BLaER1 (cell line): ENCODE results near the gene LCLAT1.

Experiments
- H3K27ac ChIP-seq: shearing (Covaris generic); formaldehyde crosslinking; 2 replicates; pipeline ENCODE4 v1.8.1; 2022
- H3K27me3 ChIP-seq: shearing (Covaris generic); formaldehyde crosslinking; 2 replicates; pipeline ENCODE4 v1.8.1; 2022
- H3K36me3 ChIP-seq: shearing (Covaris generic); formaldehyde crosslinking; 2 replicates; pipeline ENCODE4 v1.8.1; 2022
- H3K4me1 ChIP-seq: shearing (Covaris generic); formaldehyde crosslinking; 2 replicates; pipeline ENCODE4 v1.8.1; 2022
- H3K4me2 ChIP-seq: shearing (Covaris generic); formaldehyde crosslinking; 2 replicates; pipeline ENCODE4 v1.8.1; 2022
- H3K4me3 ChIP-seq: shearing (Covaris generic); formaldehyde crosslinking; 2 replicates; pipeline ENCODE4 v1.8.1; 2022
- H3K9ac ChIP-seq: shearing (Covaris generic); formaldehyde crosslinking; 2 replicates; pipeline ENCODE4 v1.8.1; 2022
- H3K9me3 ChIP-seq: shearing (Covaris generic); formaldehyde crosslinking; 2 replicates; pipeline ENCODE4 v1.8.1; 2022
- H4K20me1 ChIP-seq: shearing (Covaris generic); formaldehyde crosslinking; 2 replicates; pipeline ENCODE4 v1.8.1; 2022
- Cebpa-rat ChIP-seq: shearing (Covaris generic); IDR thresholded peaks from 2 replicates; pipeline ENCODE4 v1.8.1; 2022

LCLAT1 gene

DNA sequence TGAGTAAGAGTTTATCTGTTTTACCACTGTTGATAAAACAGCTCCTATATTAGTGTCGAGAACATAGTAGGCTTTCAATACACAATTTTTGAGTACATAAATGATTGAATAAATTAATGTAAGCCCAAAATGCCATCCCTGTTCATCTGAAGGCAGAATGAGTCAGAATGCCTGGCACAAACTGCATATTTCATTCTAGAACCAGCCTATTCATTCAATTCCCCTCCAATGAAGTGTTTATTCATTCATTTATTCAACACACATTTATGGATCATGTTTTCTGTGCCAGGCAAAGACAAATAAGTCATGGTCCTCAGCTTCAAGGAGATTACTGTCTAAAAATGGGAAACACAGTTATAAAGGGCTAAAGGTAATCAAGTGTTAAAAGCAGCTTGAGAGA is 22.8 kb upstream of the LCLAT1 start:
- H3K4me1 ChIP-seq = peaks cover 31% of the 10 kb centered on the region
- no peaks in the 10 kb centered on the region for H3K9me3 ChIP-seq
- H3K36me3 ChIP-seq = no peaks in the 10 kb centered on the region
- no peak overlapping the region for H3K9ac ChIP-seq
- H4K20me1 ChIP-seq = no peaks in the 10 kb centered on the region
- H3K4me3 ChIP-seq = no peak overlapping the region
- TF ChIP-seq Cebpa-rat = no peak
- H3K4me2 ChIP-seq = no peak overlapping the region
- H3K27ac ChIP-seq = no peak overlapping the region
- H3K27me3 ChIP-seq = no peaks in the 10 kb centered on the region

DNA sequence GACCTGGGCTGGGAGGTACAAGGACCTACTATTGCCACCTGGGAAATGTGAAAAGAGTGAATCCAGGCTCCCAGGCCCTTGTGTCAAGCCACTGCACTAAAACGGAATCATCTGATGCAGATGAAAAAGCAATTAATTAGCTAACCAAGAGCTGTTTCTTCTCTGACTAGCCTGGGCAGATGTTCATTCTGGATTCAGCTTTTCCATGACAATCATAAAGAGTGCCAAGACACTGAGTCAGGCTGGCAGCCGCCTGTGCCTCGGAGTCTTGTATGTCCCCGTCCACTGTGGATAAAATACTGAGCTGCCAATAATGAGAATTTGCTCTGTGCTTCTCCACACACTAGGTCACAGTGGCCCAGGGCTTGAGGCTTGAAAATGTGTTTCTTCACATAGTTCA is 21.7 kb upstream of the LCLAT1 start:
- Histone ChIP-seq H3K27ac (no peak overlapping the region), H3K9me3 (no peaks in the 10 kb centered on the region), H3K27me3 (no peaks in the 10 kb centered on the region), H4K20me1 (no peaks in the 10 kb centered on the region), H3K4me1 (peaks cover 31% of the 10 kb centered on the region), H3K4me2 (no peak overlapping the region), H3K4me3 (no peak overlapping the region), H3K36me3 (no peaks in the 10 kb centered on the region), H3K9ac (no peak overlapping the region)
- TF ChIP-seq Cebpa-rat = no peak

DNA sequence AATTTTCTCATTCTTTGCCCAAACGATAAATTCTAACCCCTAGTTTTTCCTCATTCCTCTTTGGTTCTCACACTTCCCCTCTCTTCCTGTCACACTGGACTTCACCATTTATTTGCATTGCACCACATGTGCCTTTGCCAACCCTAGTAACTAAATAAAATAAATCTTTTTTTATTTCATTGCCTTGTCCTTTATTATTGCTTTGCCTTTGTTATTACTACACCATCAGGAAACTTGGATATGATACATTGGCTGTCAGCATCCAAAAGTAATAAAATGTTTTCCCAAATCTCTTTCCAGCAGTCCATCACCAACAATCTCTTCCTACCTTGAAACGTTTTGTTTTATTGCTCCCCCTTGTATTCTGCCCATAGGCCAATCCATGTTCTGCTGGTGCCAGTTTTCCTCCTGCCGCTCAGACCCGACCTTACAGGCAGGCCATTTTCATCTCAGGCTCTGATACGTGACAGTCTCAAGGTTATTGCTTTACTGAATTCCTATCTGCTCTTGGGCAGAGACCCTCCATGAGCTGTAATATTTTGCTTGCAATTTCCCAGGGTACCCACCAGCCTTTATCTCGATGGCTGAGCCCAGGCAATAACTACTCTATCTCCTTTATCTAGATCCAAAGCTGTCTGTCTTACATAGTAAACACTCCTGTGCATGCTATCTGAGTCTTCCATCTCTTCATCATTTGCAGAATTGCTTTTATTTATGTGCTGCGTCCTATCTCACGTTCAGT is 19.3 kb upstream of the LCLAT1 start:
- Histone ChIP-seq H3K4me3 (no peak overlapping the region), H3K9ac (no peak overlapping the region)

DNA sequence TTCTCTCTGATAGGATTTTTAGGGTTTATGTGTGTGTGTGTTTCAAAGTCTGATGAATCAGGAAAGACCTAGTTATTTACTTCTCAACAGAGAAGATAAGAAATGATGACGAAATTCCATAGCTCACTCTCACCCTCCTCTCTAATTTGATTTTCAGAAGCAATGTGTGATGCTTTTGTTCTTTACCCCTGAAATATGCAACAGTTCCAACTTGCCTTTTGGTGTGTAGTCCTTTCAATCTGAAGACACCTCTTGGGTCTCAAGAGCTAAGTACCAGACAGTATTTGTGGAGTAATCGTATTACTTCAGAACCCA is 18.7 kb upstream of the LCLAT1 start:
- TF ChIP-seq Cebpa-rat = no peak
- no peaks in the 10 kb centered on the region for H3K9me3 ChIP-seq

More for the DNA sequence above, 19.3 kb upstream of the LCLAT1 start:
- peaks cover 9% of the 10 kb centered on the region for H3K4me1 ChIP-seq
- no peak for TF ChIP-seq Cebpa-rat
- H3K36me3 ChIP-seq = no peaks in the 10 kb centered on the region
- H3K4me2 ChIP-seq = no peak overlapping the region
- no peaks in the 10 kb centered on the region for H3K9me3 ChIP-seq
- H3K27me3 ChIP-seq = no peaks in the 10 kb centered on the region
- H3K27ac ChIP-seq = no peak overlapping the region
- H4K20me1 ChIP-seq = no peaks in the 10 kb centered on the region

DNA sequence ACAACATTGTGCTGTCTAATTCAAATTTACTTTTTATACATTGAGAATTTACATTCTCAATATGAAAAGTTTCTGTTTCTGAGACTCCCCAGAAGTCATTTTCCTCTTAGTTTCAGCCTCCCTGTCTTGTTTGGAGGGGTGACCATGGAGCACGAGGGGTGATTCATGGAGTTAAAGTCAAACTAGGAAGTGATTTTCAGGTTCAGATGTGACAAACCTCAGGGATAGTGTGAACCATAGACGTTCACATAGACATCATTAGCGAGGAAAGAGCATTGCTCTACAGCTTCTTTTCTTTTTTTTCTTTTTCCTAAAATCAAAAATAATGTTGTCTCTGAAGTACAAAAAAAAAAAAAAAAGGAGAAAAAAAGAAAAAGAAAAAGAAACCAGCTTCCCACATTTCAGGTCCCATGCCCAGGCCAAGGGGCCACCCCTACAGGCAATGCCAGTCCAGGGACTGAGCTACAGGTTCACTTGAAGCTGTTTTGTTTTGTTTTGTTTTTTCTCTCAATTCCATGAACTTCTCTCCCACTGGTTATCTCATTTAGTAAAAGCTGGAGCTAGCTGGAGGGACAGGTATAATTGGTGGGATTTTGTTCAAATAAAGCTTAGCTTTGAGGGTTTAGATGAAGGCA is 18.1 kb upstream of the LCLAT1 start:
- no peaks in the 10 kb centered on the region for H3K27me3 ChIP-seq
- no peak overlapping the region for H3K4me2 ChIP-seq
- H3K4me3 ChIP-seq = no peak overlapping the region
- no peaks in the 10 kb centered on the region for H3K36me3 ChIP-seq
- H3K4me1 ChIP-seq = no peaks in the 10 kb centered on the region
- no peaks in the 10 kb centered on the region for H3K9me3 ChIP-seq
- H3K27ac ChIP-seq = no peak overlapping the region
- no peak overlapping the region for H3K9ac ChIP-seq
- TF ChIP-seq Cebpa-rat = no peak
- H4K20me1 ChIP-seq = no peaks in the 10 kb centered on the region

More for the DNA sequence above, 18.7 kb upstream of the LCLAT1 start:
- Histone ChIP-seq H3K36me3 (no peaks in the 10 kb centered on the region), H3K4me1 (peaks cover 4% of the 10 kb centered on the region), H3K9ac (no peak overlapping the region), H3K27ac (no peak overlapping the region), H3K27me3 (no peaks in the 10 kb centered on the region), H4K20me1 (no peaks in the 10 kb centered on the region), H3K4me2 (no peak overlapping the region), H3K4me3 (no peak overlapping the region)

DNA sequence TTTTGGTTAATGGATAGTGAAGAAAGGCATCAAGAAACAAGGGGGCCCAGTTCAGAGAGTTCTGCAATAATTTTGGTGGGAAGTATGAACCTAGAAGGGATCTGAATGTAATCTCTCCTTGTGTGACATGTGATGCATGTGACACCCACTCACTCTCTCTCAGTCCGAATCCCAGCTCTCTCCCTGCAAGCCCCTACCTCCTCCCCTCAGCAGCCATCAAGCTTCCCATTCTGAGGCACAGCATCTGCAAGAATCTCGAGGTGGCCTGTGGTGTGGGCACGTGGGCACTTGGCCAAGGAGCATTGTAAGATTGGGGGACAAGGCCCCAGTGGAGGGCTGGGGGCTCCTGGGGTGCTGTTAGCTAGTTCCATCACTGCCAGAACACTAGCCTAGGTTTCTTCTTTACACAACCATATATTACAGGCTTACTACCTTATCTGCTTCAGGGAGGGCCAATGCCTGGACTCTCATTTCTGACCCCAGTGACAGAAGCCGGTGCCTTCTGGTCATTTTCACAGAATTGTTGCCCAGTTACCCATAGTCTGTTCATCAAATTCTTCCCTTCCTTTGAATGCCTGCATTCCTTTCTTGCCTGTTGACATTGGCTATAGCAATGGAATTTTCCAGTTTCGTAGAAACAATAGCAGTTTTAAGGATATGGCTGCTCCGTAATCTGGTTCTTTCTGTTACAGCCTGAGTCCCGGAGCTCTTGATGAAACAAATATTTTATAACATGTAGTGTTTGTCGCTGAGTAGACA is 13.3 kb upstream of the LCLAT1 start:
- H3K27me3 ChIP-seq = no peaks in the 10 kb centered on the region
- TF ChIP-seq Cebpa-rat = no peak
- no peak overlapping the region for H3K27ac ChIP-seq
- H3K9ac ChIP-seq = no peak overlapping the region
- H3K36me3 ChIP-seq = no peaks in the 10 kb centered on the region
- no peaks in the 10 kb centered on the region for H4K20me1 ChIP-seq
- no peak overlapping the region for H3K4me3 ChIP-seq
- no peaks in the 10 kb centered on the region for H3K9me3 ChIP-seq
- H3K4me1 ChIP-seq = no peaks in the 10 kb centered on the region
- no peak overlapping the region for H3K4me2 ChIP-seq

DNA sequence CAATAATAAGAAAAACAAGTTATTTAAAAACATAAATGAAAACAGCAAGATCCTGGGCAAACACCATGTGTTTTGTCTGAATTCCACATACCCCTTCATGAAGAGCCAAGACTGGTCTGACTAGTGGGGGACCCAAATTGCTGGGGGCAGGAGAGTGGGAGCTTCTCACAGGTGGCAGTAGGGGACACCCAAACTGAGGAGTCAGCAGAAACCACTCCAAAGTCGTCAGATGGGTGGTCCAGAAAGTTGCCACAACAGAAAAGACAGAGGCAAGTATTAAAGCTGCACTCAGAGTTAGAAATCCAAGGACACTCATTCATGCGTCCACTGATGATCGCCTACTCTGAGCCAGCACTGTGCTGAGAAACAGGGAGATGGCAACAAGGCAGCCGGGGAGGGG is 12.3 kb upstream of the LCLAT1 start:
- TF ChIP-seq Cebpa-rat = no peak
- Histone ChIP-seq H3K4me1 (no peaks in the 10 kb centered on the region), H3K9me3 (no peaks in the 10 kb centered on the region), H3K27ac (no peak overlapping the region), H4K20me1 (no peaks in the 10 kb centered on the region), H3K9ac (no peak overlapping the region), H3K4me3 (no peak overlapping the region), H3K36me3 (no peaks in the 10 kb centered on the region), H3K27me3 (no peaks in the 10 kb centered on the region), H3K4me2 (no peak overlapping the region)

DNA sequence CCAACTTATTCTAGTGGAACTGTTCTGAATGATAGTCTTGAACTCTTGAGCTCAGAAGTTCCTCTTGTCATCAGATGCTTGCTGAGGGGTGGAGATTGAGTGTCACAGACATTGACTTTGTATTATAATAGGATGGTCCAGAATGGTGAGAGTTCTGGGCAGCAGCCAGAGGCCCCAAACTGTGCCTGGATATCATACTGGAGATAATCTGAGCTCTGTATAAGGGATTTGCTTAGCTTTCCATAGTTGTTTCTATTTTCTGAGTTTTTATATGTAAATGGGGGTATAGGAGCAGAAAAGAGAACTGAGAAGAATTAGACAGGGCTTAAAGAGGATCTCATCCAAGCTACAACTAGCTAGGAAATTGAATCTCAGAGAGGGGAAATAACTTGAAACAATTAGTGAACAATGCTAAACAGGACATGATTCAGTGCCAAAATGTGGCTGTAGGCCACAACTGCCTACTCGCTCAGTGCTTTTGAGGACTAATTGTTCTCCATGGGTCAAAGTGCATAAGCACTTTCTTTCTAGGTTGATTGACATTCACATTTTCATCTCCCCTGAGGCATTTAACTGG is 10.1 kb upstream of the LCLAT1 start:
- Histone ChIP-seq H3K36me3 (no peaks in the 10 kb centered on the region), H3K4me3 (no peak overlapping the region), H3K27me3 (no peaks in the 10 kb centered on the region), H3K4me1 (no peaks in the 10 kb centered on the region), H3K4me2 (no peak overlapping the region), H3K27ac (no peak overlapping the region), H3K9ac (no peak overlapping the region), H3K9me3 (no peaks in the 10 kb centered on the region), H4K20me1 (no peaks in the 10 kb centered on the region)
- no peak for TF ChIP-seq Cebpa-rat

DNA sequence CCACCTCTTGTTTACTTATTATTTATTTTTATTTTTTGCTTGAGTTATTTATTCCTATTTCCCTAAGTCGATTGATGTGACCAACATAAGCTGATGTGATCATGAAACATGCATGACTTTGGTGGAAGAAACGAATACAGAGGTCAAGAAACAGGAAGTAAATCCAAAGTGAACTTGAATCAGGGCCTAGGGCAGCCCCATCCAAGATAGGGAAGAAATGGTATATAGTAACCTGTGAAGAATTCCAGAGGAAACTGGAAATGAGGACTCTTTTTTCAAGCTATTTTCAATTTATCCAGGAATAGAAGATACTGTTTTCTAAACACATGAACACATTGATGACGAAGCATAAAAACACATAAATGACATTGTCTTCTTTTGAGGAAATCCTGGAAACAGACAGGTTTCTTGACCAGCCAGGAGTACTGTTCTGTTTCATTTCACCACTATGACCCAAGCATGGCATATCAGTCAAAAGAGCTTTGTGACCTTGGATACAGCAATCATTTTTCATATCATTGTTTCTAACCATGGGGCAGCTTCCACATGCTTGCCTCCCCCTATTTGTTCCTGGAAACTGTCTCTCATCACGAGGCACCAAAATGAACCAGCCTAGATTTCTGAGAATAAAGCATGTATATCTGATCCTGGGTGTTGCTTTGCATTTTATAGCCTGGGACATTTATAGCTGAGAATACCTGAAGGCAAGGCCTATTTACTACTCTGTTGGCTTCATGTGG is 9.1 kb upstream of the LCLAT1 start:
- no peaks in the 10 kb centered on the region for H3K36me3 ChIP-seq
- H3K4me2 ChIP-seq = no peak overlapping the region
- no peaks in the 10 kb centered on the region for H3K27me3 ChIP-seq
- no peak for TF ChIP-seq Cebpa-rat
- no peak overlapping the region for H3K27ac ChIP-seq
- H3K9me3 ChIP-seq = no peaks in the 10 kb centered on the region
- H4K20me1 ChIP-seq = no peaks in the 10 kb centered on the region
- no peaks in the 10 kb centered on the region for H3K4me1 ChIP-seq
- H3K4me3 ChIP-seq = no peak overlapping the region
- no peak overlapping the region for H3K9ac ChIP-seq
